Ramos (cell line): ENCODE data around the gene TAF7L.
"Not testable (repeated sequence)": the region's sequence is repeated elsewhere in the genome, so short reads cannot be mapped to it uniquely, and the experiment has no call there.

Experiments
- in situ Hi-C: fragments of 300-500 bp; cut with MboI; formaldehyde crosslinking; loops from one replicate; pipeline ENCODE4 v1.14.3; 2022; ENCODE audit warnings: low sequenced_read_pairs; ENCODE audit not compliant: unreplicated experiment

TAF7L gene, protein sequence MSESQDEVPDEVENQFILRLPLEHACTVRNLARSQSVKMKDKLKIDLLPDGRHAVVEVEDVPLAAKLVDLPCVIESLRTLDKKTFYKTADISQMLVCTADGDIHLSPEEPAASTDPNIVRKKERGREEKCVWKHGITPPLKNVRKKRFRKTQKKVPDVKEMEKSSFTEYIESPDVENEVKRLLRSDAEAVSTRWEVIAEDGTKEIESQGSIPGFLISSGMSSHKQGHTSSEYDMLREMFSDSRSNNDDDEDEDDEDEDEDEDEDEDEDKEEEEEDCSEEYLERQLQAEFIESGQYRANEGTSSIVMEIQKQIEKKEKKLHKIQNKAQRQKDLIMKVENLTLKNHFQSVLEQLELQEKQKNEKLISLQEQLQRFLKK

DNA sequence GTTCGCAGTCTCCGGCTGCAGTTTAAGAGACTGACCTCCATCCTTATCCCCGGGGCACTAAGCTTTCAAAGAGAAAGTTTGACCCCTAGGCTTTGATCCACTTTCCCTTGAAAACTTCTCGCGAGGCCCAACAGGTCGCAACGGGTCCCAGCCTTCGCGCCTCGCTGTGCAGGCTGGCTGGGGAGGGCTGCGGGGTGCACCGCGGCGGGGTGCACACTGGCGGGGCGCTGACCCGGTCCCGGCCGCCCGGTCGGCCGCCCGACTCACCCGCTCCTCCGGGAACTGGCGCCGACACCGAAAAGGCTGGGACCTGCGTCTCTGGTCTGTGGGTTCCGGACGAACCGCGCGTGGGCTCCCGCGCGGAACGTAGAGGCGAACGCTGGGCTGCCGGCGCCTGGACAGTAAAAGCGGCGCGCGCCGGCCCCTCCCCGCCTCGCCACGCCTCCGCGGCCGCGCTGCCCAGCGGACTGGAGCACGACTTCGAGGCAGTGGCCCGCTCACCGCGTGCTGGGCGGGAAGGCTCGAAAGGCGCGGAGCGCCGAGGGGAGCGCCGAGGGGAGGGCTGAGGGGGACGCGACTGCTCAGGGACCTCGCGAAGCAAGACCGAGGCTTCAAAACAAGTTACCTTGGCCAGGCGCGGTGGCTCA is at the start of gene TAF7L:
TAF7L (minus strand) TSS at position 378 of the 647 bp plus-strand sequence. CDS start 3,791 bp downstream, outside the sequence.
- in situ Hi-C loops = no loop called here

DNA sequence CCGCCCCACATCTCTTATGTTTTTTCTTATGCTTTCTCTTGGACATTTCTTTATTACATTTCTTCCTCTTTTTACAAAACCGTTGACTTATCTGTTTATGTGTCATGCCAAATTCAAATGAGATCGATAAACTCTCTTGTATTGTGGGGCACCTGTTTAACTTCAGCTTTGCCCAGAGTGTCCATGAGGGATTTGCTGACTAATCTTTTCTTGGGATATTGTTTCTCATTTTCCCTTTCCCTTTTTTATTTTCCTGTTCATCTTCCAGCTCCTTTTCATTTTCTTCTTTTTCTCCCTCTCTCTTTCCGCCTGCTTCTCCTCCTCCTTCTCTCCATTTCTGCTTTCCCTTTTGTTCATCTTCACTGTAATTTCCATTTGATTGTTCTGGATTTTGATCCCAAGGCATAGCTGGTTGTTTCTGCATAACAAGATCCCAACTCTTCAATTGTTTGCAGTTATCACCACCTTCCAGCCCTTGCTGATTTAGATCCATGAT is 46.7 kb upstream of the TAF7L start:
- in situ Hi-C loops = no loop called here

DNA sequence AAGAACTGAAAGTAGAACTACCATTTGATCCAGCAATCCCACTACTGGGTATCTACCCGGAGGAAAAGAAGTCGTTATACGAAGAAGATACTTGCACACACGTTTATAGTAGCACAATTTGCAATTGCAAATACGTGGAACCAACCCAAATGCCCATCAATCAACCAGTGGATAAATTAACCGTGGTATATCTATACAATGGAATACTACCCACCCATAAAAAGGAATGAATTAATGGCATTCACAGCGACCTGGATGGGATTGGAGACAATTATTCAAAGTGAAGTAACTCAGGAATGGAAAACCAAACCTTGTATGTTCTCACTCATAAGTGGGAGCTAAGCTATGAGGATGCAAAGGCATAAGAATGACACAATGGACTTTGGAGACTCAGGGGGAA is 43.2 kb upstream of the TAF7L start:
- in situ Hi-C loops = not testable (repeated sequence)

DNA sequence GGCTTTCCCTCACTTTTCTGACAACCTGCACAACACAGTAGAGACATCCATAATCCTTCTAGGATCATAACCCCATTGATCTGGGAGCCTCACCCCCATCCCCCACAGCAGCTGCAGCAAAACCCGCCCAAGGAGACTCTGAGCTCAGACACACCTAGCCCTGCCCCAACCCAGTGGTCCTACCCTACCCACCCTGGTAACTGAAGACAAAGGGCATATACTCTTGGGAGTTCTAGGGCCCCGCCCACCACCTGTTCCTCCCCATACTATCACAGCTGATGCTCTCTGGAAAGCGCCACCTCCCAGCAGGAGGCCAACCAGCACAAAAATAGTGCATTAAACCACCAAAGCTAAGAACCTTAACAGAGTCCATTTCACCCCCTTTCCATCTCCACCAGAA is 35.5 kb upstream of the TAF7L start:
- in situ Hi-C loops = not testable (repeated sequence)

DNA sequence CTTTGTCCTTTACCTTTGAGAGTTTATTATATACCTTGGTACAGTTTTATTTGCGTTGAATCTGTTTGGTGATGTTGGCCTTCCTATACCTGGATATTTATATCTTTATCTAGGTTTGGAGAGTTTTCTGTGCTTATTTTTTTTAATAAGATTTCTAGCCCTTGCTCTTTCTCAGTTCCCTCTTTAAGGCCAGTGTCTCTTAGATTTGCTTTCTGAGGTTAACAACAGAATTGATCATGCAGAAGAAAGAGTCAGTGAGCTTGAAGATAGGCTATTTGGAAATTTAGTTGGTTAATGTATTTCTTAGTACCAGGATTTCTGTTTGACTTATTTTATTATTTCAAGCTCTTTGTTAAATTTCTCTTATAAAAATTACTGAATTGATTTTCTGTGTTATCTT is 12.7 kb upstream of the TAF7L start:
- in situ Hi-C loops = no loop called here

DNA sequence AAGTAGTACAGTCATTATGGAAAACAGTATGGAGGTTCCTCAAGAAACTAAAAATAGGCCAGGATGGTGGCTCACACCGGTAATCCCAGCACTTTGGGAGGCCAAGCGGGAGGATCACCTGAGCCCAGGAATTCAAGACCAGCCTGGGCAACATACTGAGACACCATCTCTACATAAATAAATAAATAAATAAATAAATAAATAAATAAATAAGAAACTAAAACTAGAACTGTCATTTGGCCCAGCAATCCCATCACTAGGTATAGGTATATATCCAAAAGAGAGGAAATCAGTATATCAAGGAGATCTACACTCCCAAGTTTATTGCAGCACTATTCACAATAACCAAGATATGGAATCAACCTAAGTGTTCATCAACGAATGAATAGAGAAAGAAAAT is 4.5 kb upstream of the TAF7L start:
- in situ Hi-C loops = not testable (repeated sequence)

DNA sequence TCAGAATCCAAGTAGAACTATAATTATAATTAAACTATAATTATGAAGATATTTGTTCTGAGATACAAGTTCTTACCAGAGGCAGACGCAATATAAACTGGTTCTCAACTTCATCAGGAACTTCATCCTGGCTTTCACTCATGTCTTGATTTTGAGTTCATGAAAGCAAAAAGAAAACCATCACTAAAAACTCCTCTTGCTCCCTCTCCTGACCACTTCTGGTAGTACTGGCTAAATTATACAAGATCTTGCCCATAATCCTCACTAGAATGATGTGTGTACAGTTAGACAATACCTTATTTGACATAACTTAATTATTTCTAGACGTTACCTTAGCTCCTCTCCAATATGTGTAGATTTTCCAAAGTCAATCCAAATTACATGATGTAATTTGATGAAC is 3.7 kb downstream of the TAF7L start:
- in situ Hi-C loops = no loop called here

DNA sequence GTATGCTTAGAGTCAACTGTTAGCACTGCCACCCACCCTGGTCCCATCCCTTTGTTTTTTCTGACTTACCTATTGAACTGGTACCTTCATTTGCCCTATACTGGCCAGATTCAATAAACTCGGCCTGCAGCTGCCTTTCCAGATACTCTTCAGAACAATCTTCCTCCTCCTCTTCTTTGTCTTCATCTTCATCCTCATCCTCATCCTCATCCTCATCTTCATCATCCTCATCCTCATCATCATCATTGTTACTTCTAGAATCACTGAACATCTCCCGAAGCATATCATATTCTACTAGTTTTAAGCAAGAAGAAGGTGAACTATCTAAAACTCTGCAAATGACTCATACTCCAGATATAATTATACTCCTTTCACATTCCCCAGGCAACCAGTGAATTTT is 14.9 kb downstream of the TAF7L start:
- in situ Hi-C loops = no loop called here

DNA sequence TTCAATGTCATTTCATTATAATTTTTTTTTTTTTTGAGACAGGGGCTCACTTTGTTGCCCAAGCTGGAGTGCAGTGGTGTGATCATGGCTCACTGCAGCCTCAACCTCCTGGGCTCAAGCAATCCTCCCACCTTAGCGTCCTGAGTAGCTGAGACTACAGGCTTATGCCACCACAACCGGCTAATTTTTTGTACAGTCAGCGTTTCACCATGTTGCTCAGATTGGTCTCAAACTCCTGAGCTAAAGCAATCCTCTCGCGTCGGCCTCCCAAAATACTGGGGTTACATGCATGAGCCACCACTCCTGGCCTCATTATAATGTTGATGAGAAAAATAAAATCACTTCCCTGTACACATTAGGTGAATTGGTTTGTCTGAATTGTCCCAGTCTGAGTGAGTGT is 16.9 kb downstream of the TAF7L start:
- in situ Hi-C loops = no loop called here

DNA sequence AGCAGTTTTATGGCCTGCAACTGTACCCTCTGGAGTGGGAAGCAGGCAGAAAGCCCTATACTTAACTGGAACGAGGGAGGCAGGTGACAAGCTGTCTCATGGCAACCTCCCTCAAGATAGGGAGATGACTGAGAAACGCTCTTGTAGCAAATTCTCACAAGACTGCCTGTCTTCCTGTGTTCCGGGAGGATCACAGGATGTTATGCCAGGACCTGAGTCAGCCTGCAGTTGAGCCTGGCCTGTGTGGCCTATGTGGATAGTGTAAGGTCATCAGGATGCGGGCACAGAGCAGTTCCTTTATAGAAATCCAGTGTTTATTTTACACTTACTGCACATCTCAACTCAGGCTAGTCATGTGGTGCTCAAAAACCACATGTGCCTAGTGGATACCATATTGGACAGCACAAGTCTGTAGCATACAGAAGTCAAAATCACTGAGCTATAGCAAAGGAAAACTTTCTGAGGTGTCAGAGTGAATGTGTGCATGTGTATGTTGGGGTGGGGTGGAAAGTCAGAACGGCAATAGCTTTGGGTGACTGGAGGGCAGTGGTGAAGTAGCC is 25.2 kb downstream of the TAF7L start:
- in situ Hi-C loops = no loop called here

DNA sequence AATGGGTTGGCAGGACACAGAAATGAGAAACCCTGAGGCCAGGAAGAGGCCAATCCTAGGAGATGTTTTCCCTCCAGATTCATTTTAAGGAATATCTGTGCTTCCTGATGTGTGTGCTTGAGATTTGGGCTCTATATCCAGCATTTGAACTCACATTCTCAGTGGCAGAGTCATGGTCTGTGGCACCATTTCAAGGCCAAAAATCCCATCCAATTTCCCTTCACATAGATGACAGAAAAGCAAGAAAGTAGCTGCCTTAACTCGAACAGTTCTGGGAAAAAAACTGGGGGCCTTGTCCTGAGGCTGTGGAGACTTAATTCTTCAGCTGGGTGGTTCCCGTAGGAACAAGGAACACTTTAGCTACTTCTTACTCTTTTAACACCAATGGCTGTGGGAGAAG is 27.4 kb downstream of the TAF7L start:
- in situ Hi-C loops = no loop called here

DNA sequence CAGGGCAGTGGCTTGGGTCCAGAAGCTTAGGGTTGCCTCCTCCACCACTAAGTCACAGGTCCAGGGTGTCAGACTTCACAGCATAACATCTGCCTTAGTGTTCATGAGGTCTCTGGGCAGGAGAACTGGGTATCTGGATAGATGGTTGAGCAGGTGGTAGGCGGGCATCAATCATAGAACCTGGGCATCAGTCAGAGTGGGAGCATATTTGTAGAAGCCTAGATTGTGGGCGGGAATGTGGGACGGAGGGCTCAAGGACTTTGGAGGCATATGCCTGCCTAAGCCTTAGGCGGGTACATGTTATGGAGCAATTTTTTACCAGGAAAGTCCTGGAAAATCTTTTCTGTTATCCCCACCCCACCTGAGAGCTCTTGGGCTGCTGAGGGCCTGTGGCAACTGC is 28.5 kb downstream of the TAF7L start:
- in situ Hi-C loops = no loop called here

DNA sequence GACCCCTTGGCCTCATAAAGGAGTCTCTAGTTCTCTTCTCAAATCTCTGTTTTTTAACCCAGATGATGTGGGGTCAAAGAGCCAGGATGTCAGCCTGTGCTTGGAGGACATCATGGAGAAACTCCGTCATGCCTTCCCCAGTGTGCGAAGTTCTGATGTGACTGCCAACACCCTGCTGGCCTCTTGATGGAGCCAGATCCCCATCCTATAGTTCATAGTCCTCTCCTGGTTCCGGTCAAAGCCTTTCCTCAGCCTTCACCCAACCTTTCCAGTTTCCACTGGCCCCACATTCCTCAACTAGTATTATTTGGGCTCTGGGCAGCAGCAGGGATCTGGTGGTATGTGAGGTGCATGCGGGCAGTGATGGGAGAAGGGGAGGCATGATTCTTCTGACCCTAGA is 30.7 kb downstream of the TAF7L start:
- in situ Hi-C loops = no loop called here

DNA sequence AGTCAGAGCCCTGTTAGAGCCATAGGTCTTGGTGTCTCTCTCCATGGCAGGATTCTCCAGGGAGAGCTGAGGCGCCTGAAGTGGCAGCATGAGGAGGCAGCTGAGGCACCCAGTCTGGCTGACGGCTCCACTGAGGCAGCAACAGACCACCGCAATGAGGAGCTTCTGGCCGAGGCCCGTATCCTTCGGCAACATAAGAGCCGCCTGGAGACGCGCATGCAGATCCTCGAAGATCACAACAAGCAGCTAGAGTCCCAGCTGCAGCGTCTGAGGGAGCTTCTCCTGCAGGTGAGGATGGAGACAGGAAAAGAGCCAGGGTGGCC is 32.9 kb downstream of the TAF7L start:
- in situ Hi-C loops = no loop called here

DNA sequence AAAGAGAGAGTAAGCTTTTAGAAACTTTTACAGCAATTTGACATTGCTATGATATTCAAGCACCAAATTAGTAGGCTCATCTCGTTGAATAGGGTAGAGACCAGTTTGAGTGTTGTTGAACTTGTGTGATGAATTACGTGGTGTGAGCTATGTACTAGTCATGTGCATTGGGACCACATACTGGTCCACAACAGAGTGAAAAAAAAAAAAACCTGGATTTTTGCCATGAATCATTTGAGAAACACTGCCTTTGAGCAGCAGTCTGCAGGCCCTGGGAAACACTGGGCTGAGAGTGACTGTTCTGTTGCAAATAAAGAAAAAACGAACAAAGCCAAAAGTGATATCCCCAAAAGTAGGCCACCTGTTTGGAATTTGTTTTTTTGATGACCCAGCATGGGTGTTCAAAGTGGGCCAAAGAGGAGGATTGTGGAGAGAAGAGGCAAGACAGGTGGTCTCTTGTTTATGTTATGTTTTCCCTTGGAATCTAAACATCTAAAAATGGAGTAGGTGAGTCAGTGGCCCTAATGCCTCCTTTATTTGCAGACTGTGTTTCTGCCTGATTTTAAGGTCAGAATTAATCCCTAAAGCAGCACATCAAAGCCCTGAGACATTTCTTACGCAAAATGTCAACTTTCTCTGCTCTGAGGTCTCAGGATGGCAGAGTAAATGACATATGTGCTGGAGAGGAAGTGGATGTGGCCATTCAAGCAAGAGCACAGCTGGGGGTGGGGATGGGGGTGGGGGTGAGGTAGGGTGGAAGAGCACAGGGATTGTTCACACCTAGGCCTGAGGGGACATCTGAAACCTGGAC is 33.5 kb downstream of the TAF7L start:
- in situ Hi-C loops = no loop called here

DNA sequence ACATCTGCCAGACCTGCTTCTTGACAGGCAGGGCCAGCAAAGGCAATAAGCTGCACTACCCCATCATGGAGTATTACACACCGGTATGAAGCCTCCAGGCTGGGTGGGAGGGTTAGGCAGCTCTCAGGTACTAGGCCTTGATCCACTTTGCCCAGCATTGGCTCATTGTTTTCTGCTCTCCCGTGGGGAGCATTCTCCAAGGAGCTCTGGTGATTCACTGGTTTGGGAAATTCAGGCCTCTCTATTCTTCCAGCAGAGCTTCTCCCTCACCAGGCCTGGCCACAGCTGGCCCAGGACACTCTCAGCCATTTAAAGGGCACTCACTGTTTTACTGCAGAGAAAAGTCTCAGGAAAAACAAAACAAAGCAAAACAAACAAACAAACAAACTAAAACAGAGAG is 38.5 kb downstream of the TAF7L start:
- in situ Hi-C loops = no loop called here

DNA sequence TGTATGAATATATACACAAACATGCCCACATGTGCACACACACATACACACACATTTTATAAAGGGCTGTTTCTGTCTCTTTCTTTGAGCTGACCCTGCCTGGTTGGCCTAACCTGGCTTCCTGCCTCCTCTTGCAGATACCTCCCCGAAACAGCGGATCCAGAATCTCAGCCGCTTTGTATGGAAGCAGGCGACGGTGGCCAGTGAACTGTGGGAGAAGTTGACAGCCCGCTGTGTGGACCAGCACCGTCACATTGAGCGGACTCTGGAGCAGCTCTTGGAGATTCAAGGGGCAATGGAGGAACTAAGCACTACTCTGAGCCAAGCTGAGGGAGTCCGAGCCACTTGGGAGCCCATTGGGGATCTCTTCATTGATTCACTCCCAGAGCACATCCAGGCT is 49.6 kb downstream of the TAF7L start:
- in situ Hi-C loops = no loop called here

DNA sequence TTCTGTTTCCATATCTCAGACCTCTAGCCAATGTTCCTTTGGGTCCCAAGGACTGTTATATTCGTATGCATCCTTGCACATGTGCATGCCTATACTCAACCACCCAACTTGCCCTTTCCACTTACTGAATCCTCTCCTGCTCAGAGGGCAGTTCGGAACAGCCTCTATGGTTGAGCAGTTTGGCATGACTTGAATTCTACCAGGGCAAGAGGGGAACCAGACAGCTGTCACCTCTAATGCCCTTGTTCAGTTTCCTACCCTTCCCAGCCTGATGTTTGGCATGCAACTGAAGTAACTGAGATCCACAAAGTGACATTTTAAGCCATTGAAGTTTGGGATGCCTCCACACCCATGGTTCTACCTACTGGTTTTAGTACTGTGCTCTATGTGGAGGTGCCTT is 54.1 kb downstream of the TAF7L start:
- in situ Hi-C loops = no loop called here

DNA sequence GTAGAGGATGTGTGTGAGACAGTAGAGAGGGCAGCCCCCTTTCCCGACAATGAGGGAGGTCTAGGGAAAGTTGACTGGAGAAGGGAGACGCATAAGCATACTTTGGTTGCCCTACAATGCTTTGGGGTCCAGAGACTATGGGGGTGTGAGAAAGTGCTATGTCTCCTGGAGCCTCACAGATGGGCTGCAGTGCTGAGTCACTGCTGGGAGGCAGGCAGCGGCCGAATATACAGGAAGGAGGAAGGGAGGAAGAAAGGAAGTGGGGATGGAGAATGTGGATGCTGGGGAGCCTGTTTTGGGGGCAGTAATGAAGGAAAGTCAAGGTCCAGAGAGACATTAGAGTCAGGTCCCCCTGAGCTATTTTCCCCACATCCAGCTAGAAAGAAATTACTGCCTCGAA is 58.8 kb downstream of the TAF7L start:
- in situ Hi-C loops = no loop called here

DNA sequence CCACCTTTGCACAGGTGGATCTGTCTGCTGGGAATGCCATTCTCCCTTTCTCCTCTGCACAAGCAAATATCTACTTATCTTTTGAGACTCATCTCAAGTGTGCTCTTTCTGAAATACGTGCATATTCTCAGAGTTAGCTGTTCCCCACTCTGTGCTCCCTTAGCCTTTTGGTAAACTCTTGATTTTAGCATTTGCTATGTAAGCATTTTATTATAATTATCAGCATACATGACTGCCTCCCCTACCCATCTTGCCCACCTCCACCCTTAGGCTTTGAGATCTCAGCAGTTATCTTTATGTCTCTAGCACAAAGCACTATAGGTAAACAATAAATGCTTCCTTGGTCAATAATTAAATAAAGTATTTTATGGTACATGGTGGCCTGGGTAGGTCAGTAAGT is 60.1 kb downstream of the TAF7L start:
- in situ Hi-C loops = no loop called here

DNA sequence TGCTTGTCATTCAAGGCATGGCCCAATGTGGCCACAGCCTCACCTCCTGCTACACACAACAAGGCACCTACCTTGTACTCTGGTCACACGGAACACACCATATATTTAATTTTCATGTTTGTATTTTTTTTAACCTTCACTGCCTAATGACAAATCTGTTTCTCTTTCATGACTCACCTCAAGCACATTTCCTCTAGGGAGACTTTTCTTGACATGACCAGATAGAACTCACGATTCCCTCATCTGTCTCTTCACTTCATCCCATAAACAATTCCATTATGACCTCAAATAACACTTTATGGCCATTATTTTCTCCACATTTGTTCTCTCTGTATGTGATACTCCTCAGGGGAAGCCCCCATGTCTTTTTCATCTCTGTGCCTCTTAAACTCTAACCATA is 60.5 kb downstream of the TAF7L start:
- in situ Hi-C loops = no loop called here
